HepG2 (cell line): ENCODE measurements around the gene TFB1M. TPM values are rescaled to one million over a fixed set of nuclear protein-coding genes. Genes with fewer than 3 reads are reported as not detected.
A peak's percentile ranks its signal among the peaks of the same experiment; 100 is the strongest.

Source experiments
- ARID2 ChIP-seq: sonication (generic); formaldehyde crosslinking; IDR thresholded peaks from 2 replicates; pipeline ENCODE4 v1.8.1; 2022; ENCODE audit warnings: mild to moderate bottlenecking, missing genetic modification reagents, borderline replicate concordance
- ERF ChIP-seq: IDR thresholded peaks from 2 replicates; pipeline ENCODE4 v1.6.1; 2018; ENCODE audit warnings: missing biosample characterization, missing genetic modification reagents
- FOXK2 ChIP-seq: fragments of 450-650 bp; IDR thresholded peaks from 2 replicates; pipeline ENCODE4 v1.6.1; 2016
- HIC2 ChIP-seq: sonication (generic); formaldehyde crosslinking; IDR thresholded peaks from 2 replicates; pipeline ENCODE4 v1.9.0; 2022; ENCODE audit warnings: low read depth, missing genetic modification reagents
- HMG20A ChIP-seq: IDR thresholded peaks from 2 replicates; pipeline ENCODE4 v1.6.1; 2016; ENCODE audit warnings: borderline replicate concordance
- HNF4A ChIP-seq: sonication (generic); formaldehyde crosslinking; IDR thresholded peaks from 2 replicates; pipeline ENCODE4 v1.4.0; 2020; ENCODE audit warnings: missing genetic modification reagents
- HNF4G ChIP-seq, 2 experiments: sonication (generic) in 1 of 2; formaldehyde crosslinking in 1 of 2; IDR thresholded peaks; 2 replicates each; pipeline versions ENCODE4 v1.4.0 to v1.6.1; 2011 to 2020; ENCODE audit warnings: borderline replicate concordance in 2 of 2, low read depth in 2 of 2, mild to moderate bottlenecking in 2 of 2, low read length in 1 of 2, missing genetic modification reagents in 1 of 2, moderate library complexity in 1 of 2
- MEIS1 ChIP-seq: sonication (generic); formaldehyde crosslinking; IDR thresholded peaks from 2 replicates; pipeline ENCODE4 v1.9.0; 2021; ENCODE audit warnings: mild to moderate bottlenecking, missing genetic modification reagents, moderate library complexity, borderline replicate concordance
- RFX3 ChIP-seq: IDR thresholded peaks from 2 replicates; pipeline ENCODE4 v1.6.1; 2016; ENCODE audit warnings: missing biosample characterization, missing genetic modification reagents
- TCF12 ChIP-seq, 2 experiments: fragments of 450-650 bp in 1 of 2; sonication (generic) in 1 of 2; formaldehyde crosslinking in 1 of 2; IDR thresholded peaks; 2 replicates each; pipeline versions ENCODE4 v1.6.1 to v1.8.0; 2017 to 2022; ENCODE audit warnings: antibody characterized with exemption in 1 of 2, mild to moderate bottlenecking in 1 of 2, missing genetic modification reagents in 1 of 2, moderate library complexity in 1 of 2
- TFDP1 ChIP-seq: IDR thresholded peaks from 2 replicates; pipeline ENCODE4 v1.6.1; 2016; ENCODE audit warnings: missing compliant biosample characterization, missing genetic modification reagents, borderline replicate concordance
- ZNF124 ChIP-seq: sonication (generic); formaldehyde crosslinking; IDR thresholded peaks from 2 replicates; pipeline ENCODE4 v1.4.0; 2020; ENCODE audit warnings: missing genetic modification reagents
- ZNF460 ChIP-seq: sonication (generic); formaldehyde crosslinking; IDR thresholded peaks from 2 replicates; pipeline ENCODE4 v1.5.1; 2020; ENCODE audit warnings: missing genetic modification reagents, mild to moderate bottlenecking, borderline replicate concordance
- ZNF615 ChIP-seq: sonication (generic); formaldehyde crosslinking; IDR thresholded peaks from 2 replicates; pipeline ENCODE4 v1.5.0; 2020; ENCODE audit warnings: mild to moderate bottlenecking, missing genetic modification reagents, borderline replicate concordance
- ZNF775 ChIP-seq: sonication (generic); formaldehyde crosslinking; IDR thresholded peaks from 2 replicates; pipeline ENCODE4 v1.4.0; 2020; ENCODE audit warnings: missing genetic modification reagents, mild to moderate bottlenecking, moderate library complexity, borderline replicate concordance
- polyA plus RNA-seq, 8 experiments: library from polyadenylated mRNA; depleted of rRNA in 3 of 8; stranded (reverse) in 7 of 8; unstranded in 1 of 8; fragments of >200 nt; fragmentation: Illumina TruSeq in 4 of 8; extraction: Trizol in 4 of 8; gene quantifications; 2 replicates each; pipeline versions ENCODE4 v1.2.1 to v1.2.3, GENCODE V29; 2011 to 2016; ENCODE audit warnings: low read depth in 4 of 8, missing spikeins in 1 of 8, mixed read lengths in 1 of 8; ENCODE audit not compliant: insufficient read depth in 1 of 8
- total RNA-seq, 5 experiments: library from RNA; depleted of rRNA; stranded (reverse); fragments of >200 nt; fragmentation: Illumina TruSeq; extraction: Trizol; gene quantifications; 2 replicates each; pipeline ENCODE4 v1.2.3, GENCODE V29; 2016; ENCODE audit warnings: low read depth in 1 of 5
- TF ChIP-seq, protein P1 (sequence below): sonication (generic); formaldehyde crosslinking; IDR thresholded peaks from 2 replicates; pipeline ENCODE4 v1.4.0; 2020; ENCODE audit warnings: missing genetic modification reagents, borderline replicate concordance
- TF ChIP-seq, protein P2 (sequence below): sonication (generic); formaldehyde crosslinking; IDR thresholded peaks from 2 replicates; pipeline ENCODE4 v1.4.0; 2020; ENCODE audit warnings: missing genetic modification reagents
- TF ChIP-seq, protein P3 (sequence below): sonication (generic); formaldehyde crosslinking; IDR thresholded peaks from 2 replicates; pipeline ENCODE4 v1.4.0; 2020; ENCODE audit warnings: mild to moderate bottlenecking, missing genetic modification reagents

Gene TFB1M
- total and polyA plus RNA-seq, 2 of the 13 experiments (the other 11 are each of a cell fraction or from before 2014, with no cell fraction given) = 91.4 to 122 TPM

DNA sequence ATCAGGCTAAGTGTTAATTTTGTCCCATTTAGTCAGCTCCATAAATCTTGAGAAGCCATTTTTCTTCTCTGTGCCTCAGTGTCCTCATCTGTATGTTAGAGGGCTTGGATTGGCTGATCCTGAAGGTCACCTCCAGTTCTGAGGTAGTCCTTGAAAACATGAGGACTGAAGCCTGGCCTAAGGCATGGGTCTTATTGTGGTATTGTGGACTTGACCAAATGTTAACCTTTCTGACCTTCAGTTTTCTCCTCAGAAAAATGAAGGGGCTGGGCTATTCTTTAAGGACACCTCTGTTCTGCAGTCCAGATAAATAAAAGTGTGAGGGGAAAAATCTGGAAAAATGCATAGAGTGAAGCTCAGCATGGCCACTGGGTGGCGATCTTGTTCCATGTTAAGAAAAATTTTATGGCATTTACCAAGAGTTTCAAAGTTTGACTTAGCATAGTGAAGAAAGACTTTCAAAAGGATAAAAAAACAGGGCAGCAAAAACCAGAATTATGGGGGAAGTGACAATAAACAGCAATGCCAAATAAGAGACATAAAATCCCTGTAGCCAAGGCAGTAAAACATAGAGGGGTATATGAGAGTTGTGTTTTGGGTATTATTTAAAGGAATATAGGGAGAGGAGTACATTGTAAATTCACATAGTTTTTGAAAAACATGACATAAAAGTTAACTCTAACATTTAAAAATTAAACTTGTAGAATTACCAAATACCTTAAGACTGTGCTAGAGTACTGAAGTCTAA lies 13.2 kb upstream of the TFB1M start (continued):
- TF ChIP-seq, protein P1, sequence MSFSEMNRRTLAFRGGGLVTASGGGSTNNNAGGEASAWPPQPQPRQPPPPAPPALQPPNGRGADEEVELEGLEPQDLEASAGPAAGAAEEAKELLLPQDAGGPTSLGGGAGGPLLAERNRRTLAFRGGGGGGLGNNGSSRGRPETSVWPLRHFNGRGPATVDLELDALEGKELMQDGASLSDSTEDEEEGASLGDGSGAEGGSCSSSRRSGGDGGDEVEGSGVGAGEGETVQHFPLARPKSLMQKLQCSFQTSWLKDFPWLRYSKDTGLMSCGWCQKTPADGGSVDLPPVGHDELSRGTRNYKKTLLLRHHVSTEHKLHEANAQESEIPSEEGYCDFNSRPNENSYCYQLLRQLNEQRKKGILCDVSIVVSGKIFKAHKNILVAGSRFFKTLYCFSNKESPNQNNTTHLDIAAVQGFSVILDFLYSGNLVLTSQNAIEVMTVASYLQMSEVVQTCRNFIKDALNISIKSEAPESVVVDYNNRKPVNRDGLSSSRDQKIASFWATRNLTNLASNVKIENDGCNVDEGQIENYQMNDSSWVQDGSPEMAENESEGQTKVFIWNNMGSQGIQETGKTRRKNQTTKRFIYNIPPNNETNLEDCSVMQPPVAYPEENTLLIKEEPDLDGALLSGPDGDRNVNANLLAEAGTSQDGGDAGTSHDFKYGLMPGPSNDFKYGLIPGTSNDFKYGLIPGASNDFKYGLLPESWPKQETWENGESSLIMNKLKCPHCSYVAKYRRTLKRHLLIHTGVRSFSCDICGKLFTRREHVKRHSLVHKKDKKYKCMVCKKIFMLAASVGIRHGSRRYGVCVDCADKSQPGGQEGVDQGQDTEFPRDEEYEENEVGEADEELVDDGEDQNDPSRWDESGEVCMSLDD (CRISPR knock-in tag) = no peak
- TF ChIP-seq HNF4G (IDR thresholded peaks at IDR 0.05; ENCODE audit: borderline replicate concordance, low read depth, low read length) = no peak
- no peak for TF ChIP-seq HNF4G (CRISPR knock-in tag; IDR thresholded peaks at IDR 0.05; ENCODE audit: borderline replicate concordance, low read depth)
- TF ChIP-seq HNF4A = peak; percentile 6; the same call in 1 of the 2 replicates
- TF ChIP-seq ARID2 = no peak
- TF ChIP-seq ERF (CRISPR knock-in tag) = peak; percentile 31; the same call in 1 of the 2 replicates
- TF ChIP-seq RFX3 (CRISPR knock-in tag) = no peak; the same call in 1 of the 2 replicates
- TF ChIP-seq TCF12 (IDR thresholded peaks at IDR 0.05) = no peak
- no peak for TF ChIP-seq TCF12 (CRISPR knock-in tag; IDR thresholded peaks at IDR 0.05)
- TF ChIP-seq, protein P2, sequence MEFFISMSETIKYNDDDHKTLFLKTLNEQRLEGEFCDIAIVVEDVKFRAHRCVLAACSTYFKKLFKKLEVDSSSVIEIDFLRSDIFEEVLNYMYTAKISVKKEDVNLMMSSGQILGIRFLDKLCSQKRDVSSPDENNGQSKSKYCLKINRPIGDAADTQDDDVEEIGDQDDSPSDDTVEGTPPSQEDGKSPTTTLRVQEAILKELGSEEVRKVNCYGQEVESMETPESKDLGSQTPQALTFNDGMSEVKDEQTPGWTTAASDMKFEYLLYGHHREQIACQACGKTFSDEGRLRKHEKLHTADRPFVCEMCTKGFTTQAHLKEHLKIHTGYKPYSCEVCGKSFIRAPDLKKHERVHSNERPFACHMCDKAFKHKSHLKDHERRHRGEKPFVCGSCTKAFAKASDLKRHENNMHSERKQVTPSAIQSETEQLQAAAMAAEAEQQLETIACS (CRISPR knock-in tag) = no peak
- no peak for TF ChIP-seq MEIS1 (CRISPR knock-in tag)
- TF ChIP-seq HIC2 (CRISPR knock-in tag) = no peak
- 0 out of 2 replicates have a peak, but pooled peaks have one; percentile 27 for TF ChIP-seq HMG20A (CRISPR knock-in tag)
- TF ChIP-seq ZNF615 (CRISPR knock-in tag) = no peak; the same call in 1 of the 2 replicates
- 0 out of 2 replicates have a peak, but pooled peaks have one; percentile 58 for TF ChIP-seq ZNF124 (CRISPR knock-in tag)
- TF ChIP-seq, protein P3, sequence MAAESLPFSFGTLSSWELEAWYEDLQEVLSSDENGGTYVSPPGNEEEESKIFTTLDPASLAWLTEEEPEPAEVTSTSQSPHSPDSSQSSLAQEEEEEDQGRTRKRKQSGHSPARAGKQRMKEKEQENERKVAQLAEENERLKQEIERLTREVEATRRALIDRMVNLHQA = no peak
- TF ChIP-seq ZNF460 (CRISPR knock-in tag) = no peak
- TF ChIP-seq ZNF775 (CRISPR knock-in tag) = no peak
- TF ChIP-seq TFDP1 (CRISPR knock-in tag) = 0 out of 2 replicates have a peak, but pooled peaks have one; percentile 17
- no peak; the same call in 1 of the 2 replicates for TF ChIP-seq FOXK2
